GM18868 (cell line): ENCODE measurements around the gene ZBP1.
A peak's percentile ranks its signal among the peaks of the same experiment; 100 is the strongest.

ENCODE experiments used
- ATAC-seq: cut with Tn5 transposase; IDR thresholded peaks from one replicate; pipeline ENCODE4 v1.9.1; 2021; ENCODE audit warnings: mild to moderate bottlenecking, moderate library complexity; ENCODE audit not compliant: unreplicated experiment

ZBP1 gene

DNA sequence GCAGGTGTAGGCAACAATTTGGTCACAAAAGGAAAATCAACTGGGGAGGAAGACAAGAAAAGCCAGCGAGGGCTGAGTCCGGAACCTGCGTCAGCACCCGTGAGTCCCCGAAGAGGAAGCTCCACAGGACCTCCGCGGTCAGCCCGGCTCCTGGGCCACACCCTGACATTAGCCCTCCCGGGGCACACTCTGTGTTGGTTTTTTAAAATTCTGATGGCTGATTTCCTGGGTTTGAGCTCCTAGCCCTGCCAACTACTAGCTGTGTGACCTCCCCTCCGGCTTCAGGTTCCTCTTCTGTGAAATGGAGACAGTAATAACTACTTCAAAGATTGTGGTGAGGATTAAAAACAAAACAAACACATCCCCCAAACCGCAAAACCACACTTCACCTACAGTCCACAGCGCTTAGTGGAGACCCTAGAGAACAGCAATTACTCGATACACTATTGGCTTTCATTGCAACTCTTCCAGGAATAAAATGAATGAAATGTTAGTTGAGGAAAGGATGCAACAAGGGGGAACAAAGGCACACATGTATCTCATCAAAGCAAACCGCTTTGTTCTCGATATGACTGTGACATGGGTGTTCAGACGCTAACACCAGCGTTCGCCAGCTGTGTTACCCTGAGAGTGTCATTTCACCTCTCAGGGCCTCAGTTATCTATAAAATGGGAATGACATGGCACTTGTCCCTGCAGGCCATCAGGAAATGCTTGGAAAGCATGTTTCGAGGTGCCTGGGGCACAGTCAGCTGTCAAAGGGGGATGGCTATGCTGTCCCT is 985 bp downstream of the ZBP1 start:
- peak; percentile 74 for ATAC-seq

DNA sequence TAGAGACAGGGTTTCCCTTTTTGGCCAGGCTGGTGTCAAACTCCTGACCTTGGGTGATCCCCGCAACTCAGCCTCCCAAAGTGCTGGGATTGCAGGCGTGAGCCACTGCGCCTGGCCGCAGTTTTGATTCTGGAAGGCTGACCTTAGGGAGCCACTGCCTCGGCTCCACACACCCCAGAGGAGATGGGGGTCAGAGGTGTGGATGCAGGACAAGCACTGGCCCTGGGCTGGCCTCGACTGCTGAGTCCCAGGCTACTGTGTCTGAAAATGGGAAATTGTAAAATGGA is 1.5 kb downstream of the ZBP1 start:
- ATAC-seq = no peak

DNA sequence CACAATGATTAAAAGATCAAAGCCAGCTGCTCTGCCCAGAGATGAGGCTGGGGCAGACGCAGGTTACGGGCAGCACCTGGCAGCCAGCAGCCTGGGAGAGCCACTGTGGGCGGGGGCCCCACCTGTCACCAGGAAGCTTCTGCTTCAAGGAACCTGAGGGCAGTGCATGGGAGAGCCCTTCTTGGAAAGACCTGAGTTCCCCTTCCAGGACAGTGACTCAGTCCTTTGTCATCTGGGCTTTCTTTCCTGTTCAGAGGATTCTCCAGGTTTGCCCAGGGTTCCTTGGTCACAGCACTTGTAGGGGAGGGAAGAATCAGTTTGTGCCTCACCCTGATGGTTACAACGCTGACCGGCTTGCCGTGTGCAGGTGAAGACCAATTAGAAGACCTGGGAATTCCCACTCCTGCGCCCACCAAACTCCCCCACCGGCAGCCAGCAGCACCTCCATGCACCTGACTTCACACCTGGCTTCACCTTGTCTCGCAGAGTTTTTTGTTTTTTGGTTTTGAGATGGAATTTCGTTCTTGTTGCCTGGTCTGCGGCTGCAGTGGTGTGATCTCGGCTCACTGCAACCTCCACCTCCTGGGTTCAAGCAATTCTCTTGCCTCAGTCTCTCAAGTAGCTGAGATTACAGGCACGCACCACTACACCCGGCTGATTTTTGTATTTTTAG is 2.0 kb downstream of the ZBP1 start:
- ATAC-seq = no peak

DNA sequence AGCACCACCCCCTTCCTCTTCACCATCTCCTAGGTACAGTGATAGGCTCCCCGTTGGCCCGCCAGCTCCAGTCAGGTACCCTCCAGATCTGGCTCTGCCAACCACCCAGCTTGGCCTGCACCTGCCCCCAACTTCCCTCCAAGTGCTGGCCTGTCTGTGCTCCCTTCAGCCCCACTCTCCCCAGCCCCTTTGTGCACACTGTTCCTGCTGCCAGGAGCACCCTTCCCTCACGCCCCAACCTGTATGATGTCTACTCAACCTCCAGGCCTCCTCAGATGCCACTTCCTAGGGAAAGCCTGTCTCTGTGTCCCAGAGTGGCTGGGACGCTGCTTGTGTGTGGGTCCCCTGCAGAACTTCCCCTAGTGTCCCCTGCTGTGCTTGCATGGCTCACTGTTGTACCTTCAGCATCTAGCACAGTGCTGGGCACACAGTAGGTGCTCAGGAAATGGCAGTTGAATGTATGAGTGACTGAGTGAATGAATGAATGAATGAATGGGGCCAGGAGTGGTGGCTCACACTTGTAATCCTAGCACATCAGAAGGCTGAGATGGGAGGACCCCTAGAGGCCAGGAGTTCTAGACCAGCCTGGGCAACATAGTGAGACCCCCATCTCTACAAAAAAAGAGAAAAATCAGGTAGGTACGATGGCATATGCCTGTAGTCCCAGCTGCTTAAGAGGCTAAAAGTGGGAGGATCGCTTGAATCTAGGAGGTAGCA is 3.0 kb downstream of the ZBP1 start:
- no peak for ATAC-seq

DNA sequence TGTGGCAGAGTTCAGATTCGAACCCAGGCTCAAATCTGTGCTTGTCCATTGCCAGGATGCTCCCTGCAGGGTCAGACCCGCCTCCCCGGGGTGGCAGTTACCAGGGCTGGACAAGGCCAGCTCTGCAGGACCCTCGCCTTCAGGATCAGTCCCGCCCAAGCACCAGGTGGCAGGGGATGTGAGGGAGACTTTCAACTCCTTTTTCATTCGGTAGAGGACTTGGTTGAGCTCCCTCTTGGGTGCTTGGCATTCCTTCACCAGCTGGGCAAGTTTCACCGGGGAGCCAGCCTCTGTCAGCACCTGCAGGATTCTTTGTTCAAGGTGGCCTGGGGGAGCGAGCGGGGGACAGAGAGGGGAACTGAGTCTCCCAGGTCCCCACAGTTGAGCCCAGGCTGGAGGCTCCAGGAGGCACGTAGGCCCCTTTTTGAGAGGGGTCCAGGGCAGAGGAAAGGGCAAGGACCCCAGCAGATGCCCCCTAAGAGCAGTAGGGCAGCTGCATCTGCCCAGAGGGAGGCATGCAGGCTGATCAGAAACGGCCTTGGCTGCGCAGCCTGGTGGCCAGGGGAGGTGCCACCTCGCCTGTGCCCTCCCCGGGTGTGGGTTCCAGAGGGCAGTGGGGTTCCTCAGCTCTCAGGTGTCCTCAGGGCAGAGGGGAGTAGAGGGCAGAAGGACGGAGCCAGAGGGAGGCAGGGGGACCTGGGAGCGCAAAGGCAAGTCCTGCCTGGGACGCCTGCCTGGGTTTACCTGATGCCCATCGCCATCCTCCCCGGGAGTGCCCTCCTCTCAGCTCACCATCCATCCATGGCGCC is 3.9 kb downstream of the ZBP1 start:
- no peak for ATAC-seq

DNA sequence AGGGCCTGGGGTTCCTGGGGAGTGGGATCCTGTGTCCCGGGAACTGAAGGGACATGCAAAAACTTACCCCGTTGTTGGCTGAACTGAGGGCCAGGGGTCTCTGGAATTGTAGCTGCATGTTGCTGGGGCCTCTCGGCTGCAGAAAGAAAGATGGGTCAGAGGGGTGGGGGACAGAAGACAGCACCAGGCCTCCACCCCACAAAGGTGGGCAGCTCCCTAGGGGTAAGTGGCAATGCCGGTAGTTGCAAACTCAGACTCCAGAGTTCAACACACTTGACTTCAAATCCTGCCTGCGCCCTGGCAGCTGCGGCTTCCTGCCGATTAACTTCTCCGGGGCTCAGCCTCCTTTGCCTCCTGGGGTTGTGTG is 4.8 kb downstream of the ZBP1 start:
- no peak for ATAC-seq

DNA sequence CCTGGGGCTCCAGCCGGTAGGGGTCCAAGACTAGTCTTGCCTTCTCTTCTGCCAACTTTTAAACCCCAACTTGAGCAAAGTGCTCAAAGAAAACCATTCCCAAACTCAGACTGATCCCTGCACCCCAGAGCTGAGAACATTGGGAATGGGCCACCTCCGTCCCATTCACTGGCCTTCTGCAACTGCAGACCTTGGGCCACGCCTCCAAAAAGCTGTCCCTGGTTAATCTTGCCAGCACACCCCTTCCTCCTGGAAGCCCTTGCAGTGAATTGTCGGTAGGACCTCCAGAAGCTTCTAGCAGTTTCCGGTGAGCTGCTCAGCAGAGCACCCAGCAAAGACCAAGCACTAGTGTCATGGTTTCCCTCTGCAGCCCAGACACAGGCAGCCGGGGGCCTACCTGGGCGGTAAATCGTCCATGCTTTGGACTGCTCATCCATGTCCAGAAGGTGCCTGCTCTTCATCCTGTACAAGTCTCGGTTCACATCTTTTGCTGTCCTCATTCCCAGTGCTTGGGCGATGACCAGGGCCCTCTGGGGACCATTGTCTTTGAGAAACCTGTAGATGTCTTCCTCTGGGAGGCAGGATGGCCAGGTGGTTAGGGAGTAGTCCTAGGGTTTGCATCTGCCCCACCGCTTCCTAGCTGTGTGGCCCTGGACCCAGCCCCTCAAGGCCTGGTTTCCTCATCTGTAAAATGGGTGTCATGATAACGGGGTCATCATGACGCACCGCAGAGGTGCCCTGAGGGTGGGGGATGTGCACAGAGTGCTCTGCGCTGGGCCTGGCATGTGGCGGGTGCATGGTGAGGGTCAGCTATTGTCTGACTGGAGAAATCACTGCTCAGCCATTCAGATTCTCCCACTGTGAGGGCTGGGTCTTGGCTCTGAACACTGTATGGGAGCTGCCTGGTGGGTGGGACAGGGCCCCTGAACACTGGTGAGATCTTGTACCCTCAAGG is 5.5 kb downstream of the ZBP1 start:
- no peak for ATAC-seq

DNA sequence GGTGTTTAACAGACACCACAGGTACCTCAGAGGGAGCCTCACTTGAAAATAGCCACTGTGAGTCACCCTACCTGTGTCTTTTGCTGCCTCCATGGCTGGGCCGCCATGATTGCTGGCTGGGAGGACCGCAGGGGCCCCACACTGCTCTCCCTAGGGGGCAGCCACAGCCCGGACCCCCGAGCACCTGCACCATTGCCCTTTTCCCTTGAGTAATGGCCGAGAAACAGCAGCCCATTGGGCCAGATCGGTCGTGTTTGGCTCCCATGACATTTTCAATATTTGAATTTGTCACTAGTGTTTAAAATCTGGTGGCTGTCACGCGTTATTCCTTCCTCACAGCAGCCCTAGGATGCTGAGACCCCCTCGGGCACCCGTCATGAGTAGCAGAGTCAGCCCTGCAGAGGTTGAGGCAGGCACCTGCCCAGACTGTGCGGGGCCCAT is 6.7 kb downstream of the ZBP1 start:
- no peak for ATAC-seq

DNA sequence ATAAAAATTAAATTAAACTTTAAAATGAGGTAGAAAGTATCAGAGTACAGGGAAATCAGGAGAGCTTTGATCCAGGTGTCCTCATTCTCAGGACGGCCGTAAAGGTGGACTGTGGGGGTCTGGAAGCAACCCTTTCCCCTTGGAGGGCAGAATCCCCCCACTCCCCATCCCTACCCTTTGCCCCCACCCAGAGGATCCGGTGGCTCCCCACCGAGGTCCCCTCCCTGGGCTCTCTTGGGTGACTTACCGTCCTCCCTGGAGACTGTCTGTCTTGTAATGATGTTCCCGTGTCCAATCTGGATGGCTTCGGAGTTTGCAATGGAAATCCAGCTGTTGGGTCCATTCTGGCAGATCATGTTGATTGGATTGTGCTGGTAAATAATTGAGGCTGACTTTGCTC is 7.3 kb downstream of the ZBP1 start:
- ATAC-seq = no peak

DNA sequence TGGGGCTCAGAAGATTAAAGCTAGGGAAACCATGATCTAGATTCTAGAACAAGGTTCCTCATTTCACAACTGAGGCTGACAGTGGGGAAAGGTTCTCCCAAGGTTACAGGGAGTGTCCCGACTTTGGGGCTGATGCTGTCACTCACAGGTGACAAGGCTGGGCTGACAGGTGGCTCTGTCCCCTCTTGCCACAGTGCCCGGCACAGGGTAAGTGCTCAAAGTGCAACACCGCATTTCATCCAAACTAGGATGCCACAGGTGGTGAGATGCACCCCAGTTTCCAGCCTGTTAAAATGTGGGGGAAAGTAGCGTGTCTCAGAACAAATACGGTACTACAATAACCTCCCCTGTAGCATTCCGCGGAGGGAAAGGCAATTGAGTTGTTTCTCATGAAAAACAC is 7.8 kb downstream of the ZBP1 start:
- ATAC-seq = no peak

DNA sequence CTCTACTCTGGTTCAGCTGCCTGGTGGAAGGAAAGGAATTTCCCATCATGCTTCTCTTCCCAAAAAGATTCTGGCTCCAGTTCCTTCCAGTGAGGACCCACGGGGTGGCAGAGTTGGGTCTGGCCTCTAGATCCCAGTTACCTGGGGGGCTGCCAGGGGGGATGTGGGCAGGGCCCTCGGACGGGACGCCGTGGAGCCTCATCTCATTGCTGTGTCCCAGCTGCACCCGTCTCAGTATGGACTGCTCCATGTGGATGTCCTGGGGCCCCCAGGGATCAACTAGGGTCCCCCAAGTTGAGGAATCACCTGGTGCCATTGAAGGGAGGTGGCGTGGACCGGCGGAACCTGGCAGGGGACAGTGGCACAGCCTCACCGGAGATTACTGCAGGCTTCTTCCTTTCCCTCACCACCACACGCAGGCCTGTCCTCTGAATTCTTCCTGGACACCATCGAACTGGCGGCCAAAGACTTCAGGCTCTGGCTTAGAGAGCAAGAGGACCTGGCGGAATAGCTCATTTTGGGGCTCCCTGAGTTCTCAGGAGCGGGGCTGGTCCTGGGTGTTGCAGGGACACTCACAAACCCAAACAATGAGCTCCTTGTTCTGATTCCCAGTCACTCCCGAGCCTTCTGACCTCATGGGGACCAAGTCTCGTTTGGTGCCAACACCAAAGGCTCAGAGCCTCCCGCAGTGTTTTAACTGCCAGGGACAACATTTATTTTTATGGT is 8.5 kb downstream of the ZBP1 start:
- ATAC-seq = no peak

DNA sequence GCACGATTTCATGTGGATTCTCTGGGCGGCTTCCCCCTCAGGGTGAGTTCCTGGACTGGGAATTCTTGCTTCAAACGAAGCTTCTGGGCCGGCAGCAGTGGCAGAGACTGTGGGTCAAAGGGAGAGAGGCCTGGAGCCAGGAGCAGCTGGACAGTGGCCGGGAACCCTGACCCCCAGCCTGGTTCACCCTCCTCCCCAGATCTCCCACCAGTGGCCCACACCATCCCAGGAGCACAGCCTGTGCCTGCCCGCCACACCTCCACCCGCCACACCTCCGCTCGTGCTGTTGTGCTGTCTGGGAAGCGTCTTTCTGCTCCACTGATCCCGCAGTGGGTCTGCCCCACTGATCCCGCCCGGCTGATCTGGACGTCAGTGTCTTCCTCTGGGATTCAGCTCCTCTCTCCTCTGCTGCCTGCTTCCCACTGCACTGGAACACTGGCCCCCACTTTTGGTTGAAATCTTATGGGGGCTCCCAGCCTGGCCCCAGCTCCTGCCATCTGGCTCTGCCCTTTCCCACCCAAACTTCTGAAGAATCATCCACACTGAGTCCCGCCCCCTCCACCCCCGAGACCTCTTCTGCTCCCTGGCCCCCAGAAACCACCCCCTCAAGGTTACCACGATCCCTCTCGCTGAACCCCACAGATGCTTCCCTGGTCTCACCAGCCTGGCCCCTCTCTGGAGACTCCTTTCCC is 9.8 kb downstream of the ZBP1 start:
- no peak for ATAC-seq

DNA sequence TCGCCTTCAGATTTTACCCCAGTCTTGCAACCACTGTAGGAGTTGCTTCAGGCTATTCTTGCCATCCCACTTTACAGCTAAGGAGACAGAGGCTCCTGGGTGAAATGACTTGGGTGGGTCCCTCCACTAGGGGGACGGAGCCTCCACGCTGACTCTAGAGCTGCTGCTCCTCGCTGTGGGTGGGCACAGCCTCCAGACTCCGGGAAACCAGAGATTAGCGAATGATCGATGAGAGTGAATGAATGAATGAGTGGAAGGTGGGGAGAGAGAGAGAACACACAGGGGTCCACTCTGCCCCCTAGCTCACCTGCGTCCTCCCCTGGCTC is 10.4 kb downstream of the ZBP1 start:
- ATAC-seq = no peak

DNA sequence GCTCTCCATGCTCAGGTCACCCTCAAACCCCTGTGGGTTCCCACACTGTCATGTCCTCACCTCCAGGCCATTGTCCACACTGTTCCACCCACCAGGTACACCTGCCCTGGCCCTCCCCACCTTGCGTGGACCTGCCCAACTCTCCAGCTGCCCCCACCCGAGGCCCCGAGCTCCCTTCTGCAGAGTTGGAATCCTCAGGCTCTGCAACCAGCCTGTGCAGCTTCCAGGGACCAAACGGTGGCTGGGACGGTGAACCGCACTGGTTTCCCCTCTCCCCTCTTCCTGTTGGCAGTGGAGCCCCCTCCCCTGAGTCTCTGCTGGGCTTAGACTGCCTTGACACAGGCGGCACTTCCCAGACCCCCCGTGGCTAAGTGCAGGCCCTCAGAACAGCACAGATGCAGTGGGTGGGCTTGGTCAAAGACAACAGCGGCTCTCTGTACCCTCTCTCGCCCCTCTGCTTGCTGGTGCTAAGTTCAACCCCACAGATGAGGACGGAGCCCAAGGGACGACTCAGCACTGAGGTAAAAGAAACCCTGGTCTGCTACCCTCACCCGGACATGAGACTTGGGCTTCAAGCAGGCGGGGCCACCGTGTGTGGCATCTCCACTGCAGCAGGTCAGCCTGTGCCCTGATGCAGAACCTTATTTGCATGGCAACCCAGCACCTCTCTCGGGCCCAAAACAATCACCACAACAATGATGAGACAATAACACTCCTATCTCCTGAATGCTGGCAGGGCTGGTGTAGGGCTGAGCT is 11.0 kb downstream of the ZBP1 start:
- ATAC-seq = no peak

DNA sequence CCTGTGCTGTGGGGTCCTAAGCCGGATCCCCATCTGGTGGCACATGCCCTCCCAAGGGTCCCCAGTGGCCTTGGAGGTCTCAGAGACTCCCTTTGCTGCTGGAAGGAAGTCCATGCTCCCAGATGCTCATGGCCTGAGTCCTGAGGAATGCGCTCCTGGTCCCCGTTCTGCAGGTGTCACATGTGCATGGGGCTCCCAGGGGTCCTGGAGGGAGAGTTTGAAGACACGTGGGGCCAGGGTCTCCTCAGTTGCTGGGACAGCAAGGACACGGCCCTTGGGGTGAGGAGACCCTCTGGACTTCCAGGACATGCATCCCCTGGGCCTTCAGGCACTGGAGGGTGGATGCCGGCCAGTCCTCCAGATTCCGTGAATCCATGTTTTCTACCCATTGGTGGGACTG is 11.7 kb downstream of the ZBP1 start:
- no peak for ATAC-seq

DNA sequence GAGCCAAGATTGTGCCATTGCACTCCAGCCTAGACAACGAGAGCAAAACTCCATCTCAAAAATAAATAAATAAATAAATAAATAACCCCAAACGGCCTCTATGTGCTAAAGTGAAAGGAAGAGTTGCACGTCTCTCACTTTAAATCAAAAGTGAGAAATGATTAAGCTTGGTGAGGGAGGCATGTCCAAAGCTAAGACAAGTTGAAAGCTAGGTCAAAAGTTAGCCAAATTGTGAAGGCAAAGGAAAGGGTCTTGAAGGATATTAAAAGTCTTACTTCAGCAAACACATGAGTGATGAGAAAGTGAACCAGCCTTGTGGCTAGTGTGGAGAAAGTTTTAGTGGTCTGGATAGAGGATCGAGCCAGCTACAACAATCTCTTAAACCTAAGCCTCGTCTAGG is 14.3 kb downstream of the ZBP1 start:
- no peak for ATAC-seq

DNA sequence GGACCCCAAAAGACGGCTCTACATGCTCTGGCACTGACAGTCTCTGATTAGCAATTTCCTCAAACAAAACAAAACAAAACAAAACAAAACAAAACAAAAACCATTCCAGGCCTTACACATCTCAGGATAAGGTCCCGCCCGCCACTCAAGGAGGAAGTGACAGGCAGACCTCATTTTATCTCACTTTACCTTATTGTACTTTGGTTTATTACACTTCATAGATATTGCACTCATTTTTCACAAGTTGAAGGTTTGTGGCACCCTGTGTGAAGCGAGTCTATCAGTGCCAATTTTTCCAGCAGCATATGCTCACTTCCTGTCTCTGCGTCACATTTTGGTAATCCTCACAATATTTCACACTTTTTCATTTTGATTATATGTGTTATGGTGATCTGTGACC is 15.2 kb downstream of the ZBP1 start:
- ATAC-seq = no peak

DNA sequence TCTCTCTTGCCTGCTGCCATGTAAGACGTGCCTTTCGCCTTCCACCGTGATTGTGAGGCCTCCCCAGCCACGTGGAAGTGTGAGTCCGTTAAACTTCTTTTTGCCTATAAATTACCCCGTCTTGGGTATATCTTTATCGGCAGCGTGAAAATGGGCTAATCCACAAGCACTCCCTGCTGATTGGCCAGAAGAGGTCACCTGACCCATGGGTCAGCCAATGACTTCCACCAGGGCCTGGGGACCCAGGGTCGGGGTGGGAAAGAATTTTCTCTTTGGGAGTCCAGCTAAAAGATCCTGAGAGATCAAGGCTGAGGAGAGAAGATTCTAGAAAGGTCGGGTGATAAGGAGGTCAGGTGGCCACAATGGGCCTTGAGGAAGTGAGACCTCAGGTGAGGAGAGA is 17.1 kb downstream of the ZBP1 start:
- ATAC-seq = no peak

DNA sequence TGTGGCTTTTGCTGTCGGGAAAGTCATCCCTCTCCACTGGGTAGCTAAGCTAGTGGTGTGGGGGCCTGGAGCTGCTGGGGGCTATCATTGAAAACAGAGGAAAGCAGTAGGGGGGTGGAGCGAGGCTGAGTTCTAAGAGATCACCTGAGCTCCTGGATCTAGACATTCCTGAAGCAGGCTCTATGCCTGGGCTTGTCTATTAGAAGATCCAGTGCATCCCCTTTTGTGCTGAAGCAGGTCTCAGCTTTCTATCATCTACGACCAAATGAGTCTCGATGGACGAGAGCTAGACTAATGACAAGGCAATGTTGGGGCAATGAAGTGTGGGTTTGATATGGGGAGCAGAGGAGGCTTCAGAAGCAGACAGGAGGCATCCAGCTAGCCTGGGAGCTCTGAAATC is 18.5 kb downstream of the ZBP1 start:
- ATAC-seq = no peak
